Thyroid gland (tissue), 4 donors: ENCODE measurements around the gene ZNF417.

Source experiments
- POLR2A ChIP-seq, 2 donors: fragments of 450-650 bp; IDR thresholded peaks; one replicate each; pipeline ENCODE4 v1.6.1; 2017; ENCODE audit warnings: antibody characterized with exemption in 2 of 2, mild to moderate bottlenecking in 2 of 2, moderate library complexity in 1 of 2
- TF ChIP-seq, protein P1 (sequence below), 6 experiments: fragments of 200-600 bp in 3 of 6; fragments of 450-650 bp in 3 of 6; sonication (generic) in 3 of 6; IDR thresholded peaks; one replicate each; pipeline ENCODE4 v1.5.1; 2016 to 2019; ENCODE audit warnings: antibody characterized with exemption in 6 of 6, mild to moderate bottlenecking in 2 of 6, inconsistent platforms in 1 of 6, moderate library complexity in 1 of 6

DNA sequence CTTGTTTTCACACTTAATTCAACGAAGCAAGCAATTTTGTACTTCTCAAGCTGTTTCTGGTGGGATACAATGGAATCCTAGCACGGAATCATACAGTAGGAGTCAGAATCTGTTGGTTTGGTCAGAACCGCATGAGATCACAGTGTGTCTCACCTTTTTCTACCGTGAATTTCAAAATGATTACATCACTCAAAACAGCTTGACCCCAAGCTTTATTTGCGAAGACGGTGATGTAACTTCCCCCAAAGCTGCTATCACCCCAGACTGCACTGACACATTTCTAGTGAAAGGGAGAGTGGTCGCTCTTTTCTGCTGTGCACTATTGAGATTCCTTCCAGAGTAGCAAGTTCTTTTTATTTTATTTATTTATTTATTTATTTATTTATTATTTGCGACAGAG, 48.4 kb upstream of the ZNF417 start:
- TF ChIP-seq, protein P1, sequence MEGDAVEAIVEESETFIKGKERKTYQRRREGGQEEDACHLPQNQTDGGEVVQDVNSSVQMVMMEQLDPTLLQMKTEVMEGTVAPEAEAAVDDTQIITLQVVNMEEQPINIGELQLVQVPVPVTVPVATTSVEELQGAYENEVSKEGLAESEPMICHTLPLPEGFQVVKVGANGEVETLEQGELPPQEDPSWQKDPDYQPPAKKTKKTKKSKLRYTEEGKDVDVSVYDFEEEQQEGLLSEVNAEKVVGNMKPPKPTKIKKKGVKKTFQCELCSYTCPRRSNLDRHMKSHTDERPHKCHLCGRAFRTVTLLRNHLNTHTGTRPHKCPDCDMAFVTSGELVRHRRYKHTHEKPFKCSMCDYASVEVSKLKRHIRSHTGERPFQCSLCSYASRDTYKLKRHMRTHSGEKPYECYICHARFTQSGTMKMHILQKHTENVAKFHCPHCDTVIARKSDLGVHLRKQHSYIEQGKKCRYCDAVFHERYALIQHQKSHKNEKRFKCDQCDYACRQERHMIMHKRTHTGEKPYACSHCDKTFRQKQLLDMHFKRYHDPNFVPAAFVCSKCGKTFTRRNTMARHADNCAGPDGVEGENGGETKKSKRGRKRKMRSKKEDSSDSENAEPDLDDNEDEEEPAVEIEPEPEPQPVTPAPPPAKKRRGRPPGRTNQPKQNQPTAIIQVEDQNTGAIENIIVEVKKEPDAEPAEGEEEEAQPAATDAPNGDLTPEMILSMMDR (IDR thresholded peaks at IDR 0.05): no peak
- TF ChIP-seq POLR2A (IDR thresholded peaks at IDR 0.05): no peak
